ENCODE measurements around the gene TMEM11. TPM values are rescaled to one million over a fixed set of nuclear protein-coding genes. Genes with fewer than 3 reads are reported as not detected.

TMEM11 gene
- polyA plus RNA-seq, 3 donors, result 25.7 to 68.1 (median 59.5) TPM

DNA sequence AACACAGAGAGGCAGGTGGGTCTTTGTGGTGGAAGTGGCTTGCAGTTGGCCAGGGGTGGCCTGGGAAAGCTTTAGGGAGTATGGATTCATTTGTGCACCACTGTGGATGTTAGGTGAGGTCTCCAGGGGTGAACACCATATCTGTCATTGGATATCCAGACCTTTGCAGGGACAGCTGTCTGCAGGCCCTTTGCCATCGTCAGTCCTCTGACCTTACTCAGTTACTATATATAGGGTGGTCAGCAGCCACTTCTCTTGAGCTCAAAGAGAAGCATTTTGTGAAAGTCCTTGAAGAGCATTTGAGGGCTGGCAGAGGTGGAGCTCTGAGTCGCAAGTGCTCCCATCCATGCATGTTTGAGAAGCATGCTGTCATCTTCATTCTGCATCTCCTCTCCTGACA lies 40.4 kb downstream of the TMEM11 start:
- Mint-ChIP-seq H3K27ac (peak overlapping the region in 2 of 7 donors; percentile 47 to 68), H3K36me3 (peaks cover 51 to 74% of the 10 kb centered on the region in 2 donors)
- peaks cover 27% of the 10 kb centered on the region for H3K79me2 ChIP-seq (ENCODE audit: insufficient read depth, low read length)

DNA sequence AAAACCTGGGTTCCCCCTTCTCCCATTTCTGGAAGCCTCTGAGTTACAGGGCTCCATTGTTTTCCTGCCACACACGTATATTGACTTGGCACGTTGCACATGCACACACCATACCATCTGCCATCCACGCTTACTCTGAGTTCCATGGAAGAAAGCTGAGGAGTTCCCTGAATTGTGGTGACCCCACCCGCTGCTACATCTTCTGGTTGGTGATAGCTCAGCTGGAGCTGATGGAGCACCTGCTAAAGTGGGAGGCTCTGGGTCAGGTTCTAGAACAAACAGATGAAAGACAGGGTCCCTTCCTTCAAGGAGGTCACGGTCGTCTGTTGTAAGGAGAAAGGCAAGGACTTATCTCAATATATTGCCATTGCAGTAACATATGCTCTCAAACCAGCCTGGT lies 41.1 kb downstream of the TMEM11 start:
- H3K4me3 Mint-ChIP-seq, result no peak overlapping the region
- no peaks in the 10 kb centered on the region for H3K9me3 ChIP-seq (replicated peaks in 1 of 2; ENCODE audit: control insufficient read depth in 1 of 2, insufficient read depth in 1 of 2, low read length in 2 of 2)
- H3K27ac Mint-ChIP-seq, result peak overlapping the region in 3 of 7 donors; percentile 31 to 68 (median 47)
- peaks cover 44 to 47% of the 10 kb centered on the region in 2 donors for H3K36me3 ChIP-seq (replicated peaks in 1 of 2; ENCODE audit: control insufficient read depth in 1 of 2, insufficient read depth in 2 of 2, low read length in 2 of 2)
- intact Hi-C loops (cut with micrococcal nuclease), result loop anchor here in 1 of 2 donors (10.0 kb wide), 1 partner anchor 48 kb away; the partner anchor contains the start of gene DHRS7B
- DNase-seq, result no peak
- no peak overlapping the region for H3K4me2 ChIP-seq (replicated peaks; ENCODE audit: extremely low read depth, low read length, poor library complexity, severe bottlenecking)
- H4K20me1 ChIP-seq (ENCODE audit: insufficient read depth, low read length), result peaks cover 7% of the 10 kb centered on the region
- no peak overlapping the region for H3K9ac ChIP-seq (ENCODE audit: insufficient read depth, low read length, poor library complexity, severe bottlenecking)
- H3K9me3 Mint-ChIP-seq, result peaks cover 0 to 1% (median 0%) of the 10 kb centered on the region in 7 donors
- peaks cover 23% of the 10 kb centered on the region in 2 donors for H3K4me1 ChIP-seq (ENCODE audit: control insufficient read depth in 1 of 2, insufficient read depth in 2 of 2, low read length in 2 of 2)
- TF ChIP-seq, protein P1, sequence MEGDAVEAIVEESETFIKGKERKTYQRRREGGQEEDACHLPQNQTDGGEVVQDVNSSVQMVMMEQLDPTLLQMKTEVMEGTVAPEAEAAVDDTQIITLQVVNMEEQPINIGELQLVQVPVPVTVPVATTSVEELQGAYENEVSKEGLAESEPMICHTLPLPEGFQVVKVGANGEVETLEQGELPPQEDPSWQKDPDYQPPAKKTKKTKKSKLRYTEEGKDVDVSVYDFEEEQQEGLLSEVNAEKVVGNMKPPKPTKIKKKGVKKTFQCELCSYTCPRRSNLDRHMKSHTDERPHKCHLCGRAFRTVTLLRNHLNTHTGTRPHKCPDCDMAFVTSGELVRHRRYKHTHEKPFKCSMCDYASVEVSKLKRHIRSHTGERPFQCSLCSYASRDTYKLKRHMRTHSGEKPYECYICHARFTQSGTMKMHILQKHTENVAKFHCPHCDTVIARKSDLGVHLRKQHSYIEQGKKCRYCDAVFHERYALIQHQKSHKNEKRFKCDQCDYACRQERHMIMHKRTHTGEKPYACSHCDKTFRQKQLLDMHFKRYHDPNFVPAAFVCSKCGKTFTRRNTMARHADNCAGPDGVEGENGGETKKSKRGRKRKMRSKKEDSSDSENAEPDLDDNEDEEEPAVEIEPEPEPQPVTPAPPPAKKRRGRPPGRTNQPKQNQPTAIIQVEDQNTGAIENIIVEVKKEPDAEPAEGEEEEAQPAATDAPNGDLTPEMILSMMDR (IDR thresholded peaks at IDR 0.05), result no peak
- H3K27ac ChIP-seq (ENCODE audit: low read depth in 1 of 2, low read length in 2 of 2), result peak overlapping the region in 1 of 2 donors; percentile 46
- H3K27me3 Mint-ChIP-seq (ENCODE audit: low read depth in 3 of 3), result peaks cover 0 to 3% (median 0%) of the 10 kb centered on the region in 3 donors
- no peak overlapping the region for H2AFZ ChIP-seq (ENCODE audit: insufficient read depth, low read depth, low read length, poor library complexity, severe bottlenecking)
- peaks cover 51 to 74% of the 10 kb centered on the region in 2 donors for H3K36me3 Mint-ChIP-seq
- no peaks in the 10 kb centered on the region for H3K27me3 ChIP-seq (ENCODE audit: control insufficient read depth in 2 of 2, insufficient read depth in 2 of 2, low read length in 2 of 2)
- no peak overlapping the region for H3K4me3 ChIP-seq (replicated peaks in 1 of 3; ENCODE audit: low read depth in 2 of 3, low read length in 3 of 3)
- WGBS (ENCODE audit: insufficient coverage), result 100% methylated on average over 4 of the region's 6 CpGs
- peaks cover 31% of the 10 kb centered on the region for H3K79me2 ChIP-seq (ENCODE audit: insufficient read depth, low read length)
- peaks cover 35% of the 10 kb centered on the region for H3K4me1 Mint-ChIP-seq

More for the DNA sequence above, 40.4 kb downstream of the TMEM11 start:
- H4K20me1 ChIP-seq (ENCODE audit: insufficient read depth, low read length), result peaks cover under 1% of the 10 kb centered on the region
- H3K4me1 ChIP-seq (ENCODE audit: control insufficient read depth in 1 of 2, insufficient read depth in 2 of 2, low read length in 2 of 2), result peaks cover 23% of the 10 kb centered on the region in 2 donors
- intact Hi-C loops (cut with micrococcal nuclease), result loop anchor here in 1 of 2 donors (10.0 kb wide), 1 partner anchor 49 kb away; the partner anchor contains the start of gene DHRS7B
- TF ChIP-seq, protein P1 (IDR thresholded peaks at IDR 0.05), result no peak
- H3K36me3 ChIP-seq (replicated peaks in 1 of 2; ENCODE audit: control insufficient read depth in 1 of 2, insufficient read depth in 2 of 2, low read length in 2 of 2), result peaks cover 49 to 54% of the 10 kb centered on the region in 2 donors
- H3K9me3 ChIP-seq (replicated peaks in 1 of 2; ENCODE audit: control insufficient read depth in 1 of 2, insufficient read depth in 1 of 2, low read length in 2 of 2), result no peaks in the 10 kb centered on the region
- H3K27ac ChIP-seq (ENCODE audit: low read depth in 1 of 2, low read length in 2 of 2), result no peak overlapping the region
- no peak overlapping the region for H3K9ac ChIP-seq (ENCODE audit: insufficient read depth, low read length, poor library complexity, severe bottlenecking)
- DNase-seq, result no peak
- Mint-ChIP-seq H3K4me1 (peaks cover 35% of the 10 kb centered on the region), H3K4me3 (no peak overlapping the region), H3K9me3 (peaks cover 0 to 1% (median 0%) of the 10 kb centered on the region in 7 donors), H3K27me3 (ENCODE audit: low read depth in 3 of 3) (peaks cover 0 to 3% (median 0%) of the 10 kb centered on the region in 3 donors)
- no peaks in the 10 kb centered on the region for H3K27me3 ChIP-seq (ENCODE audit: control insufficient read depth in 2 of 2, insufficient read depth in 2 of 2, low read length in 2 of 2)
- 100% methylated on average over 1 of the region's 2 CpGs for WGBS (ENCODE audit: insufficient coverage)
- no peak overlapping the region for H2AFZ ChIP-seq (ENCODE audit: insufficient read depth, low read depth, low read length, poor library complexity, severe bottlenecking)
- H3K4me3 ChIP-seq (replicated peaks in 1 of 3; ENCODE audit: low read depth in 2 of 3, low read length in 3 of 3), result no peak overlapping the region
- H3K4me2 ChIP-seq (replicated peaks; ENCODE audit: extremely low read depth, low read length, poor library complexity, severe bottlenecking), result no peak overlapping the region

Measured in CD14-positive monocyte (primary cell).